OCI-LY7 (cell line): ENCODE results near the gene PGD. TPM values are rescaled to one million over a fixed set of nuclear protein-coding genes. Genes with fewer than 3 reads are reported as not detected.

Experiments used
- BruUV-seq: library from RNA; stranded (reverse); fragments of 400-500 nt; replicated peaks from 2 replicates; lab custom pipeline; 2021; lab: Mats Ljungman, UMichigan
- CTCF ChIA-PET: fragments of 300-600 bp; sonication (Branson Sonifier 250); formaldehyde crosslinking; loops from one replicate; lab custom pipeline; 2022; ENCODE audit warnings: antibody characterized with exemption; ENCODE audit not compliant: unreplicated experiment; lab: Charles Lee
- POLR2A ChIA-PET: fragments of 300-600 bp; sonication (Branson Sonifier 250); formaldehyde crosslinking; loops from one replicate; lab custom pipeline; 2022; ENCODE audit warnings: antibody characterized with exemption; lab: Charles Lee
- DNase-seq: peaks from one replicate; pipeline ENCODE4 v3.0.0-alpha.2; 2015; ENCODE audit warnings: low spot score
- H2AFZ ChIP-seq: fragments of 200-600 bp; sonication (generic), shearing (Covaris generic); 2 replicates; pipeline ENCODE4 v1.6.1; 2014; ENCODE audit warnings: mild to moderate bottlenecking, antibody characterized with exemption, low read length, moderate library complexity
- H3K27ac ChIP-seq: fragments of 200-600 bp; sonication (generic); 2 replicates; pipeline ENCODE4 v1.5.1; 2014; ENCODE audit warnings: mixed run types, low read depth, mild to moderate bottlenecking, moderate library complexity, low read length, inconsistent platforms; ENCODE audit not compliant: poor library complexity, severe bottlenecking
- H3K36me3 ChIP-seq: fragments of 200-600 bp; sonication (generic); 2 replicates; pipeline ENCODE4 v1.6.1; 2014; ENCODE audit warnings: mild to moderate bottlenecking, antibody characterized with exemption, low read length, moderate library complexity, mixed read lengths; ENCODE audit not compliant: insufficient read depth
- H3K4me1 ChIP-seq: fragments of 200-600 bp; sonication (generic); 2 replicates; pipeline ENCODE4 v1.5.1; 2014; ENCODE audit warnings: mild to moderate bottlenecking, low read length; ENCODE audit not compliant: insufficient read depth, poor library complexity, severe bottlenecking
- H3K4me2 ChIP-seq: fragments of 200-600 bp; sonication (generic); 2 replicates; pipeline ENCODE4 v1.6.1; 2014; ENCODE audit warnings: mild to moderate bottlenecking, low read length
- H3K4me3 ChIP-seq: fragments of 200-600 bp; sonication (generic); 2 replicates; pipeline ENCODE4 v1.5.1; 2014; ENCODE audit warnings: mild to moderate bottlenecking, low read depth, low read length; ENCODE audit not compliant: poor library complexity, severe bottlenecking
- H3K79me2 ChIP-seq: fragments of 200-600 bp; sonication (generic); 2 replicates; pipeline ENCODE4 v1.6.1; 2016; ENCODE audit warnings: low read depth, mild to moderate bottlenecking, low read length, moderate library complexity, mixed read lengths; ENCODE audit not compliant: insufficient read depth
- H3K9me2 ChIP-seq: fragments of 200-600 bp; sonication (generic); 2 replicates; pipeline ENCODE4 v1.6.1; 2016; ENCODE audit warnings: mild to moderate bottlenecking, low read length, mixed read lengths; ENCODE audit not compliant: insufficient read depth
- H3K9me3 ChIP-seq: fragments of 200-600 bp; sonication (generic); 2 replicates; pipeline ENCODE4 v1.6.1; 2014; ENCODE audit warnings: mild to moderate bottlenecking, mixed run types, low read length, mixed read lengths
- H4K20me1 ChIP-seq: fragments of 200-600 bp; sonication (generic); 2 replicates; pipeline ENCODE4 v1.6.1; 2014; ENCODE audit warnings: mild to moderate bottlenecking, antibody characterized with exemption, low read length, moderate library complexity, mixed read lengths; ENCODE audit not compliant: insufficient read depth
- EZH2phosphoT487 ChIP-seq: fragments of 200-600 bp; sonication (generic); IDR thresholded peaks from 2 replicates; pipeline ENCODE4 v1.6.1; 2018; ENCODE audit warnings: low read depth, borderline replicate concordance, mild to moderate bottlenecking, mixed run types, antibody characterized with exemption, low read length, moderate library complexity, mixed read lengths
- intact Hi-C: fragments of 100-400 bp; cut with micrococcal nuclease; formaldehyde crosslinking; loops from one replicate; pipeline ENCODE4 v1.10.0; 2022; ENCODE audit not compliant: unreplicated experiment
- total RNA-seq, 2 experiments: library from RNA; depleted of rRNA in 1 of 2; stranded (reverse); fragments of >200 nt in 1 of 2; shearing (Covaris generic) in 1 of 2; gene quantifications; 2 replicates each; pipeline ENCODE4 v1.2.3, GENCODE V29; 2014 to 2022
- TF ChIP-seq, protein P1 (sequence below): fragments of 200-600 bp; sonication (generic); conservative IDR thresholded peaks from 2 replicates; pipeline ENCODE4 v1.5.1; 2014; ENCODE audit warnings: mild to moderate bottlenecking, antibody characterized with exemption, low read length, moderate library complexity, mixed read lengths

Gene PGD
- total RNA-seq, 2 experiments from 2014 or later, result 69.3 to 157 TPM

DNA sequence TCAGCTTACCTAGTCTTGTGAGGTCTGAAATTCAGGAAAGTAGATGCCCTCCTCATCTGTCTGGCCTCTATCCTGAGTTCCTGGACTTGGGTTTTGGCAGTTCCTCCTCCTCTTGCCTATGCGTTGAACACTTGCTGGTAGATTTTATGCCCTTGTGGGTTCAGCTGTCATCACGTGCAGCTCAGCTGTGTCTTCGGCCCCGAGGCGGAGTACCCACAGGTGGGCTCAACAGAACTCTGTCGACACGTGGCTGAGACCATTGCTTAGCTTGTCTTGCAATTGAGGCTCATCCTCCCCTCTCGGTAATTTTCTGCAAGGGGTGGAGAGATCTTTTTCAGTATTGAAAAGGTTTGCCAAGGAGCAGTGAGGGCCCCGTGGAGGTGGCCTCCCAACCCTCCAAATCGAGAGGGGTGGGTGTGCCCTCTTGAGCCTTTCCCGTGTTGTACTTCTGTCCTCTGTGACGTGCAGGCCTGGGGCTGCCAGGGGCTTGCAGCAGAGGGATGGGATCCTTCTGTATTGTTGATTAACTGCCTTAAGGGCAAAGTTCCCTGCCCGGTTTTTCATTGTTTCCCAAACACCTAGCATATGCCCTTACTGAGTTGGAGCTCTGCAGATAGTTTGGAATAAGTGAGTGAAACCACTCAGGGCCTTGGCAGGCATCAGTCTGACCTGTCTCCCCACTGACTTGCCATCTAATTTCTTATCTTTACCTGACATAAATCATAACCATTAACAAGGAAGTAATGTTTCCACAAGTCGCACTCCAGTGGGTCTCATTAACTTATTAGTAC, 34.2 kb downstream of the PGD start:
- CTCF ChIA-PET, result no interaction called here

DNA sequence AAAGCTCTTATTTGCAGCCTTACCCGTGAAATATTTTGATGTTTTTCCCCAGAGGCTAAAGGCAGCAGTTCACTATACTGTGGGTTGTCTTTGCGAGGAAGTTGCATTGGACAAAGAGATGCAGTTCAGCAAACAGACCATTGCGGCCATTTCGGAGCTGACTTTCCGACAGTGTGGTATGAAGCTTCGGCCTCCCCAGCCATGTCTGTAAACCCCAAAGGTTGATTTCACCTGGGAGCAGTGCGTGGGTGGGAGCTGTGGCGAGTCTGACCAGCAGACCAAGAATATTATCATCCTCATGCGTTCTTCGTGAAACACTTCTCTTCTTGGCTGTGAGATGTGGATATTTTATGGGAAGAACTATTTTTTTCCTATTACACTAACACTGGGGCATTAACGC, 34.9 kb downstream of the PGD start:
- H3K79me2 ChIP-seq, result no peaks in the 10 kb centered on the region; the same call in 1 of the 2 replicates
- H2AFZ ChIP-seq, result no peak overlapping the region
- H4K20me1 ChIP-seq, result no peaks in the 10 kb centered on the region
- no peaks in the 10 kb centered on the region for H3K9me3 ChIP-seq
- intact Hi-C loops, result no loop called here
- peaks cover 32% of the 10 kb centered on the region for H3K4me1 ChIP-seq
- no peak for TF ChIP-seq EZH2phosphoT487
- TF ChIP-seq, protein P1, sequence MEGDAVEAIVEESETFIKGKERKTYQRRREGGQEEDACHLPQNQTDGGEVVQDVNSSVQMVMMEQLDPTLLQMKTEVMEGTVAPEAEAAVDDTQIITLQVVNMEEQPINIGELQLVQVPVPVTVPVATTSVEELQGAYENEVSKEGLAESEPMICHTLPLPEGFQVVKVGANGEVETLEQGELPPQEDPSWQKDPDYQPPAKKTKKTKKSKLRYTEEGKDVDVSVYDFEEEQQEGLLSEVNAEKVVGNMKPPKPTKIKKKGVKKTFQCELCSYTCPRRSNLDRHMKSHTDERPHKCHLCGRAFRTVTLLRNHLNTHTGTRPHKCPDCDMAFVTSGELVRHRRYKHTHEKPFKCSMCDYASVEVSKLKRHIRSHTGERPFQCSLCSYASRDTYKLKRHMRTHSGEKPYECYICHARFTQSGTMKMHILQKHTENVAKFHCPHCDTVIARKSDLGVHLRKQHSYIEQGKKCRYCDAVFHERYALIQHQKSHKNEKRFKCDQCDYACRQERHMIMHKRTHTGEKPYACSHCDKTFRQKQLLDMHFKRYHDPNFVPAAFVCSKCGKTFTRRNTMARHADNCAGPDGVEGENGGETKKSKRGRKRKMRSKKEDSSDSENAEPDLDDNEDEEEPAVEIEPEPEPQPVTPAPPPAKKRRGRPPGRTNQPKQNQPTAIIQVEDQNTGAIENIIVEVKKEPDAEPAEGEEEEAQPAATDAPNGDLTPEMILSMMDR, result no peak
- no TSS peak for BruUV-seq
- POLR2A ChIA-PET, result interaction anchor here (0.5 to 0.6 kb wide), 2 partner anchors 119 to 621 kb away, joined by 5 to 8 read pairs; no protein-coding TSS in a partner anchor
- no peak for DNase-seq
- no peak overlapping the region for H3K4me3 ChIP-seq
- peak overlapping the region; percentile 74; the same call in 1 of the 2 replicates for H3K4me2 ChIP-seq
- no peaks in the 10 kb centered on the region for H3K9me2 ChIP-seq
- CTCF ChIA-PET, result no interaction called here
- H3K36me3 ChIP-seq, result no peaks in the 10 kb centered on the region; the same call in 1 of the 2 replicates
- H3K27ac ChIP-seq, result no peak overlapping the region

More for the DNA sequence above, 34.2 kb downstream of the PGD start:
- BruUV-seq, result no TSS peak
- POLR2A ChIA-PET, result interaction anchor here (0.5 to 0.6 kb wide), 3 partner anchors 11 to 621 kb away, joined by 3 to 8 read pairs (median 5); no protein-coding TSS in a partner anchor
- intact Hi-C loops, result no loop called here
- H3K4me2 ChIP-seq, result peak overlapping the region; percentile 74
- TF ChIP-seq EZH2phosphoT487, result no peak
- TF ChIP-seq, protein P1, result no peak
- no peak overlapping the region for H2AFZ ChIP-seq
- H3K27ac ChIP-seq, result no peak overlapping the region
- no peaks in the 10 kb centered on the region for H3K9me2 ChIP-seq
- H3K79me2 ChIP-seq, result no peaks in the 10 kb centered on the region; the same call in 1 of the 2 replicates
- no peak overlapping the region for H3K4me3 ChIP-seq
- H3K9me3 ChIP-seq, result no peaks in the 10 kb centered on the region
- H4K20me1 ChIP-seq, result no peaks in the 10 kb centered on the region
- peaks cover 32% of the 10 kb centered on the region for H3K4me1 ChIP-seq
- H3K36me3 ChIP-seq, result no peaks in the 10 kb centered on the region; the same call in 1 of the 2 replicates
- DNase-seq, result peak; percentile 18
